Measurements from ENCODE around the gene MRFAP1L1. TPM values are rescaled to one million over a fixed set of nuclear protein-coding genes. Genes with fewer than 3 reads are reported as not detected.

MRFAP1L1 gene
- total and polyA plus RNA-seq, 2 donors (not counting 3 experiments of a cell fraction or from before 2014, with no cell fraction given) = 28.7 to 42.0 TPM

DNA sequence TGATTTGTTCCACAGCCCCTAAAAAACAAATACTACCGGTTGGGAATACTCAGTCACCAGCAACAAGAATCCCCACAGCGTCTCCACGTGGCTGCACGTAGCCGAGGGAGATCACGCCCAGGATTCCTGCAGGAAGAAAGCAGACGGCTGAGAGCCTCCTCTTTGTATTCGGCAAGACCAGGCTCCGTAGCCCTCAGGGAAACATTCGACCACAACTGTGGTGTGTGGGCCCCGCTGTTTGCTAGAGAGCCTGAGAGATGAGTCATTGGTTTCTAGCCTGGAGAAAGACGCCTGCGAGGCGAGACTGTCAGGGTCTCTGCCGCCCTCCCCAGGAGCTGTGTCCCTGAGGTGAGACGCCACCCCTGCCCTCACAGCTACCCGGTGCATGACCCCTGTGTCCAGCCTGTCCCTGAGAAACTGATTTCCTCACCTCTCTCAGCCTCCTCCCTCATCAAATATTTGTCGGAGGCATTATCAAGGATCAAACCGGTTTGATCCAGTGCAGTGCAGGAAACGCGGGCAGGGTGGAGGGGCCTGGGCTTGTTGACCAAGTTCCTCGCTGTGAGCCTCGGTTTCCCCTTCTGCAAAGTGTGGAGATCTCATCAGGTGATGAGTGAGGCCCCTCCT is 20.7 kb downstream of the MRFAP1L1 start:
- TF ChIP-seq GATA2 (IDR thresholded peaks at IDR 0.05; ENCODE audit: insufficient read depth, insufficient read length, low read depth, low read length) = no peak
- TF ChIP-seq, protein P1, sequence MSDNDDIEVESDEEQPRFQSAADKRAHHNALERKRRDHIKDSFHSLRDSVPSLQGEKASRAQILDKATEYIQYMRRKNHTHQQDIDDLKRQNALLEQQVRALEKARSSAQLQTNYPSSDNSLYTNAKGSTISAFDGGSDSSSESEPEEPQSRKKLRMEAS (IDR thresholded peaks at IDR 0.05; ENCODE audit: insufficient read depth, insufficient read length) = no peak
- peak; percentile 21 for TF ChIP-seq FOS (IDR thresholded peaks at IDR 0.05; ENCODE audit: borderline replicate concordance, insufficient read depth, low read length)
- TF ChIP-seq POLR2A (IDR thresholded peaks at IDR 0.05; ENCODE audit: low read depth, low read length) = no peak
- TF ChIP-seq EZH2 (IDR thresholded peaks at IDR 0.05; ENCODE audit: borderline replicate concordance, low read depth, low read length, severe bottlenecking) = no peak
- TF ChIP-seq POLR2AphosphoS5 (IDR thresholded peaks at IDR 0.05; ENCODE audit: insufficient read depth, low read depth, low read length) = no peak
- H3K4me1 ChIP-seq (ENCODE audit: control insufficient read depth, extremely low read depth, insufficient read depth, low read length) = no peaks in the 10 kb centered on the region
- H3K9me3 ChIP-seq (replicated peaks; ENCODE audit: control insufficient read depth, insufficient read depth, low read length) = no peaks in the 10 kb centered on the region
- H3K9me1 ChIP-seq (replicated peaks; ENCODE audit: control insufficient read depth, extremely low read depth, insufficient read depth, low read length) = no peaks in the 10 kb centered on the region
- H3K9ac ChIP-seq (replicated peaks; ENCODE audit: extremely low read depth, insufficient read depth, low read length) = no peak overlapping the region
- H3K27ac ChIP-seq (ENCODE audit: insufficient read depth, low read depth, low read length) = no peak overlapping the region
- ChIA-PET CTCF (interaction anchor here (1.0 kb wide), 1 partner anchor 150 kb away, joined by 3 read pairs; no protein-coding TSS in a partner anchor), POLR2A (no interaction called here)
- peak overlapping the region; percentile 72 for H2AFZ ChIP-seq (ENCODE audit: low read depth, low read length)
- no peak overlapping the region for H3K4me3 ChIP-seq (replicated peaks in 1 of 3; ENCODE audit: insufficient read depth in 1 of 3, low read depth in 1 of 3, low read length in 3 of 3)
- H3K4me2 ChIP-seq (ENCODE audit: insufficient read depth, low read length) = no peak overlapping the region
- dilution Hi-C loops (cut with MboI; ENCODE audit: extremely low pct_ligation_motif_present, low sequenced_read_pairs) = no loop called here
- DNase-seq (ENCODE audit: low read depth, low spot score) = peak; percentile 39
- H3K79me2 ChIP-seq (ENCODE audit: control insufficient read depth, insufficient read depth, low read length) = no peaks in the 10 kb centered on the region
- FAIRE-seq = peak; percentile 71
- intact Hi-C loops (cut with micrococcal nuclease) = no loop called here
- no peaks in the 10 kb centered on the region for H3K36me3 ChIP-seq (ENCODE audit: control insufficient read depth in 2 of 2, extremely low read depth in 1 of 2, insufficient read depth in 2 of 2, low read length in 2 of 2)
- H4K20me1 ChIP-seq (replicated peaks; ENCODE audit: control insufficient read depth, extremely low read depth, insufficient read depth, low read length) = no peaks in the 10 kb centered on the region
- no peaks in the 10 kb centered on the region for H3K27me3 ChIP-seq (ENCODE audit: control insufficient read depth in 2 of 2, insufficient read depth in 2 of 2, low read length in 2 of 2)
- BruUV-seq (replicated peaks) = no TSS peak

Data from endothelial cell of umbilical vein (primary cell).